GM19455 (cell line): Measurements from ENCODE around the gene DMRTA1.
"Not testable (repeated sequence)": the region's sequence is repeated elsewhere in the genome, so short reads cannot be mapped to it uniquely, and the experiment has no call there.

Experiments
- ATAC-seq: cut with Tn5 transposase; IDR thresholded peaks from one replicate; pipeline ENCODE4 v1.9.1; 2021; ENCODE audit not compliant: unreplicated experiment

The DMRTA1 gene

DNA sequence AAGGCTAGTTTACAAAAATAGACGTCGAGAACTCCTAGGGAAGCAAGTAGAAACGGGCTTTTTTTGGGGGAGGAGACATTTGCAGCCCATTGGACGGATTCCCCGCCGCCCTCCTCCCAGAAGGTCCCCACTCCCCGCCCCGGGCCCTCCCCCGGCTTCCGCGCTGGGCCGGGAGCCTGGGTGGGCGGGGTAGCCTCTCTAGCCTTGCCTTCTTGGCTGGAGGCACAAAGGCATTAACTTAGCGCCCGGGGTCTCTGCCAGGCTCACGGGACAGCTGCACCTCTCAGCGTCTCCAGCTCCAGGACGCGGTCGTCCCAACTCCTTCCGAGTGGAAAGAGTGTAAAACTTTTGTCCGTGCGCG is at the start of gene DMRTA1:
Gene DMRTA1 (plus strand): TSS at position 236 of the 361 bp plus-strand sequence. CDS start 242 bp downstream, outside the sequence.
- ATAC-seq, result no peak

DNA sequence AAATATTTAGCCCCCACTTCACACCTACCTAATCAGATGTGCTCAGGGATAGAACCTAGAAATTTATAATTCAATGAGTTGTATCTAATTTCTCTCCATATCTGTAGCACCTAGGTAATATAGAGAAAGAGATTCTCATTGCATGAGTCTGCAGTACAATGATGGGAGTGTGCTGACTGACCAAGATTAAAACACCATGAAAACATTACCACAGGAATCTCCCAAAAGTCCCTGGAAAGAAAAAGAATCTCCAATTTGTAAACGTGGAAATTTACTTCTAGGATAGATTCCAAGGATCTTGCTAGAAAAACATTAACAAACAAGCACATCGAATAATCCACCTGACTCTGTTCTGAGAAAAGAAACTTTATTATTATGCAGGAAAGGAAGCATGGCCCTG is 45.0 kb upstream of the DMRTA1 start:
- ATAC-seq, result no peak

DNA sequence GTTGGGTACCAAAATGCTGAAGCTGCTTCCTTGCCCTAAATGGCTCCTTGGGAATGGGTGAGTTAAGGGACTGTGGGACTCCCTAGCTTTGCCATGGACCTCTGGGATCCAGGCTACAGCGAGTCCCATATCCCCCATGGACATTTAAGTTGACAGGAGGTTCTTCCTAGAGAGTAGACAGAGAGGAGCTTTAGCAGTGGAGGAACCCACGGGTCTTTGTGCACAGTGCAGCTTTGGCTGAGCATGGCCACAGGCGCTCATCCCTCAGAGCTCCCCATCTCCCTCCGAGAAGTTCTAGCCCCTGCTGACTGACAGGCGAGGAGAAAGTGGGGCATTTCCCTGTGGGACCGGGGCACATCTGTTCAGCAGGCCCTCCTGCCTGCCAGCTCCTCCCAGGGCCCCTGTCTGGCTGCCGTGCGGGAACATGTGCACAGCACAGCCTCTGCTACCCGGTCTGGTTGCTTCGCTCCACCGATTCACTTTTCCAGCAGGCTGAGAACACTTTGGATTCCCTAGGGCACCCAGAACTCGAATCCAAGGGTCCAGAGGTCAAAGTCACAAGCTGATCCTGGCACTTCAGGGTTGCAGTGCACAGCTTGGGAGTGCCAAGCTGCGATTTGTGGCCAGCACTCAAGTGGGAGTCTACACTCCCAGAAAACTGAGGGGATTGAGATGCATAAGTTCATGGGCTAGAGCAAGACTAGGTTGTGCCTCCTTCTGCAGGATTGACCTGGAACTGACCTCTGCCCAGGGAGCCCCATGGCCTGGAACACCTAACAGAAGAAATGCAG is 40.6 kb upstream of the DMRTA1 start:
- no peak for ATAC-seq

- no peak for ATAC-seq
Observed at GRCh38 chr9:22413884-22414283, 32.7 kb upstream of the DMRTA1 start.

GRCh38 chr9:22415941-22416691 is 30.5 kb upstream of the DMRTA1 start:
- no peak for ATAC-seq

GRCh38 chr9:22416692-22417060 is 29.9 kb upstream of the DMRTA1 start:
- ATAC-seq, result no peak

DNA sequence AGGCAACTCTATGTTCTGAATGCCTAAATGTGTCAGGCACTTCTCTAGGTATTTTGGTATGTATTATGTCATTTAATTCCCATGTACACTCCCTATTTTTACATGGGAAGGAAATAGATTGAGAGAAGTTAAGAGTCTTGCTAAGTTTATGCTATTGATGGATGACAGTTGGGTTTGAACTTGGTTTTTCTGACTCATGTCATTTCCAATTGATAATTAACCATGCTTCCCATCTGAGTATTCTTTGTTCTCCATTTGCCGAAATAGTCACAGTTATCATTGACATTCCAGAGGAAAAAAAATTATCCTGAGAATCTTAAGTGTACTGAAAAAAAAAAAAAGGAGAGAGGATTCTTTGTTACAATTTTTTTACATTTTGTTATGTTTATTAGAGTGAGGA is 23.1 kb upstream of the DMRTA1 start:
- ATAC-seq, result no peak

DNA sequence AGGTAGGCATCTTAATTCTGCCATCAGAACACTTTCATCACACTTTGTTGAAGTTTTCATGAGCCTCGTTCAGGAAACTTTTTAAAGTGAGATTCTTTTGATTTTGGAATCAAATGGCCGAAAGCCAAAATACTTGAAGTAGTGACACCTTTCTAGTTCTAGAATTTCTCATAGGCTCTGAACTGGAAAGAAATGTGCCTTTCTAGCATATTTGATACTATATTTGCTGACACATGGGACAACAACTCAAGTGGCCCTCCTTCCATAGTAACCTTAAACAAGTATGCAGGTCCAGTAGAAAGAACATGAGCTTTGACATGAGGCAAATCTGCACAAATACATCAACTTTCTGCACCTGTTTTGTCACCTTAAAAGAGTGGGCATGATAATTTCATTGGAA is 22.0 kb upstream of the DMRTA1 start:
- no peak for ATAC-seq

GRCh38 chr9:22425551-22425950 is 21.1 kb upstream of the DMRTA1 start:
- ATAC-seq, result no peak

DNA sequence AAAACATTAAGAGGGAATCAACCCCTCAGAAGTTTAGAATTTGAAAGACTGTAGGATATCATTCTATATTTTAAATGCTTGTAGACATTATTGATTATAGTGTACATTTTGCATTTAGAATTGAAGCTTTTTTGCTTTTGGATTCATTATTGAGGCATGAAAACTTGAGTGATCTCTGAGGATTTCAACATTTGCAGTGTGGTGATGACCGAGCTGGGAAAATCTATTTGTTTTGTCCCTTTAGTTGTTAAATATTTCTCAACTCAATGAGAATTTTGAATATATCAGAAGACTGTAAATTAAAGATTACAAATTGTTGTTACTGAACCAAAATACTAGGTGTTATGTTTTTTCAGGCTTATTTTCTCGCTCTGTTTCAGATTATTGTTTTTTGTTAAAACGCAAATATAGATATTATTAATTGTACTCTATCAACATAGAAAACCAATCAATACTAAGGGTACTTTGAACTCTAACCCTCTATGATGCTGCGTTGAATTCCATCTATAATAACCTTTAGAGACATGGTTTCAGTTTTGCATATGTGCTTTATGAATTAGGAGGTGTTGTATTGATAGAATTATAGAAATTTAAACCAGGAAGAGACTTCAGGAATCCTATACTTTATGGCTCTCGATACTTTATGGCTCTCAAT is 19.3 kb upstream of the DMRTA1 start:
- ATAC-seq, result no peak

- no peak for ATAC-seq
Observed at GRCh38 chr9:22433691-22434090, 12.9 kb upstream of the DMRTA1 start.

- not testable (repeated sequence) for ATAC-seq
Observed at GRCh38 chr9:22435252-22435651, 11.4 kb upstream of the DMRTA1 start.

DNA sequence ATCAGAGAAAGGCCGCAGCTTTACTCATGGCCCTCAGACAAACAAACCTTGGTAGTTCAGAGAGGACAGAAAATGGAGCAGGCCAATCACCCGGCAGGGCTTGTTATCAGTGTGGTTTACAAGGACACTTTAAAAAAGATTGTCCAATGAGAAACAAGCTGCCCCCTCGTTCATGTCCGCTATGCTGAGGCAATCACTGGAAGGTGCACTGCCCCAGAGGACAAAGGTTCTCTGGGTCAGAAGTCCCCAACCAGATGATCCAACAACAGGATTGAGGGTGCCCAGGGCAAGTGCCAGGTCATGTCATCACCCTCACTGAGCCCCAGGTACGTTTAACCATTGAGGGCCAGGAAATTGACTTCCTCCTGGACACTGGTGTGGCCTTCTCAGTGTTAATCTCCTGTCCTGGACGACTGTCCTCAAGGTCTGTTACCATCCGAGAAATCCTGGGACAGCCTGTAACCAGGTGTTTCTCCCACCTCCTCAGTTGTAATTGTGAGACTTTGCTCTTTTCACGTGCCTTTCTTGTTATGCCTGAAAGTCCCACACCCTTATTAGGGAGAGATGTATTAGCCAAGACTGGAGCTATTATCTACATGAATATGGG is 9.1 kb upstream of the DMRTA1 start:
- ATAC-seq, result not testable (repeated sequence)

GRCh38 chr9:22440841-22441240 is 5.8 kb upstream of the DMRTA1 start:
- ATAC-seq, result no peak

DNA sequence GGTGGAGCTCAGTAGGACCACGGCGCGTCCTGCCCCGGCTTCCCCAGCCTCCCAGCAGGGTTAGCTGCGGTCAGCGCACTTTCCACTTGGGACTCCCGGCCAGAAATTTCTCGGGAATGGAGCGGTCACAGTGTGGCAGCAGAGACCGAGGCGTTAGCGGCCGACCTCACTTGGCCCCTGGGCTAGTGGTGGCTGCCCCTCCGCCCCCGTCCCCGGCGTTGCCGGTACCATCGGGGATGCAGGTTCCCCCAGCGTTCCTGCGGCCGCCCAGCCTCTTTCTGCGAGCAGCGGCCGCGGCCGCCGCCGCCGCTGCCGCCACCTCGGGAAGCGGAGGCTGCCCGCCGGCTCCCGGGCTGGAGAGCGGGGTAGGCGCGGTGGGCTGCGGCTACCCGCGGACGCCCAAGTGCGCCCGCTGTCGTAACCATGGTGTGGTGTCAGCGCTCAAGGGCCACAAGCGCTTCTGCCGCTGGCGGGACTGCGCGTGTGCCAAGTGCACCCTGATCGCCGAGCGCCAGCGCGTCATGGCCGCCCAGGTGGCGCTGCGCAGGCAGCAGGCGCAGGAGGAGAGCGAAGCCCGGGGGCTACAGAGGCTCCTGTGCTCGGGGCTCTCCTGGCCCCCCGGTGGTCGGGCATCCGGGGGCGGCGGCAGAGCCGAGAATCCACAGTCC is 460 bp downstream of the DMRTA1 start:
- no peak for ATAC-seq

GRCh38 chr9:22447618-22448305 is 1.1 kb downstream of the DMRTA1 start:
- ATAC-seq, result no peak

DNA sequence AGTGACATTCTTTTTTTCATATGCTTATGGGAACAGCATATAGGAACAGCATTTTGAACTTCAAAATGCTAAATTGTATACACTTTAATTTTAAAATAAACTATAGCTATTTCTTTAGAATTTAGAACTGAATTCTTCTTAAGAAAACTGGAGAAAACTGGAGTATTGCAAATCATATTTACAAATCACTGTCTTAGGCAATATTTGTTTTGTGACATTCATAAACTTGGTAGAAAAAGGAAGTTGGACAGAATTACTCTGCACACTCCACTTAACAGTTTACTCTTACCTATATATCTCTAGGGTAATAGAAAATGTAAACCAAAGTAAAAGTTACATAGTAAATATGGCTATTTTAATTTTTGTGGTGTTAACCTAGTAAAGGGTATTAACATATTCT is 3.1 kb downstream of the DMRTA1 start:
- no peak for ATAC-seq

DNA sequence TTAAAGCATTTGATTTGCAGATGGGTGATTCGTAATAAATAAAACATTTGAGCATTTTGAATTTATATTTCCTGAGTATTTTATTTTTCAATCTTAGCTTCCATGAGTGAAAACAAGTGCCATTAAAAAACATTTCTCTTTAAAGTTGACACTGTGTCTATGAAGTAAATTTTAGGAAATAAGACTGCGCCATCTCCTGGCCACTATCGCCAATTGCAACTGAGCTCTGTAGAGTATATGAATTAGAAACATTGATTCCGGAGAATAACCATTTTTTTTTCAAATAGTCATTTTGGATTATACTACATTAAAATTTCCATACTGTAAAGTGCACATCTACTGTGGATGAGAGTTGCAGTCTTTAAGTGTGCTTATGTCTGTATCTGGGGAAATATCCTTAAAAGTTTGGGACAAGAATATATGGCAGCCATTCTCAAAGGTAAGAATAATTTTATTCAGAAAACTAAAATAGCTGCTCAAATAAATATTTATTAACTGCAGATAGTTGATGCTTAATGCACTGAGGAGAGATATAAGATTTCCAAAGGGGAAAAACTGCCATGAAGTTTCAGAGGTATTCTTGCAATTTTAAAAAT is 5.9 kb downstream of the DMRTA1 start:
- peak; percentile 72 for ATAC-seq

DNA sequence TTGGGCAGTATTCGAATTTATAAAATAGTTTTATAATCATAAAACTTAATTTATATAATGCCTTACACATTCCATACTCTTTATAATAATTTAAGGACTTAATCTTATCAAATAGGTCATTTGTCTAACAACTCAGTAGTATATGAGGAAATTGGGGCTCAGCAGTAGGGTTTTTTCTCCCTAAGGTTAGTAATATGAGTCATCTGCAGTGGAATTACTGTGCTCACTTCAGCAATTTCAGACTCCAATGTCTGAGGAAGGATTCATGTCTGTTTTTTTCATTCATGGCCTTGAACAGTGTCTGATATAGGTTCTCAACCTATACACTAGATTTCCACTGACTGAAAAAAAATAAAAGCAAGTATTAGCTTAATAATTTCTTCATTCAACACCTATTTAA is 7.4 kb downstream of the DMRTA1 start:
- ATAC-seq, result no peak

GRCh38 chr9:22455181-22455580 is 8.6 kb downstream of the DMRTA1 start:
- ATAC-seq, result no peak
